ENCODE measurements around the gene GSK3A.

The GSK3A gene

DNA sequence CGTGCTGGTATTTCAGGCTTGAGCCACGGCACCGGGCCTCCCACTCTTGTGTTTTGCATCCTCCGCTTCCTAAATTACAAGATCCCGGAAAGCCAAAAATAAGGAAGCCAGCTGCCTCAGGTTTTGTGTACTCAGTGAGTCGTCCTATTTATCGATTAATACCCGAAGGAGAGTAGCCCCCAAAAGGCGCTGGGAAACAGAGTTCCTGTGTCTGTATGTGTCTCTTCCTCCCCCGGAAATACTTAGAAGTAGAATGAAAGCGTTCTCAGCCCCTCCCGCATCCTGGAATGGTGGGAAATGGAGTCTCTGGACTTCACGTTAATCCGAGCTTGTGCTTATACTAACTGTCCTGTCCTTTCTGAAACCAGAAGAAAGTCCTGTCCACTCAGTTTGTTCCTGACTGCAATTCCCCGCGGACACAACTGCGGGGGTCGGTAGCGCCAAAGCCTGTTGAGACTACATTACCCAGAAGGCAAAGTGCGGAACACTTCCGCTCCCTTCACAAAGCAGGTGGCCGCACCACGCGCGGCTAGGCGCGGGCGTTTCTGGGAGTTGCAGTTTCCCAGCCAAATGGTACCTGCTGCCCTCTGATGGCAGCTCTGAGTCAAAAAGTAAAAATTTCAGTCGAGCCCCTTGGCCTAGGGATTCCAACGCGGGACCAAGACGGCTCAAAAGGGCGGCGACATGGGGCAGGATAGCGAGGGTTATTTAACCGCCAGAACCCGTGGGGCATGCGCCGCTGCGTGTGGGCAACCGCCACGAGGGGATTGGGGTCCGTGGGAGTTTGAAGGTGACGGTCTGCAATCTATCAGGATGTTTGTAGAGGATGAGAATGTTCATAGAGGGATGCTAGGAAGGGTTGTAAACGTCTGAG is 2.2 kb upstream of the GSK3A start:
- peaks cover 11% of the 10 kb centered on the region for H3K36me3 Mint-ChIP-seq (ENCODE audit: low read depth)
- no peaks in the 10 kb centered on the region for H3K9me3 Mint-ChIP-seq
- H3K27me3 Mint-ChIP-seq (ENCODE audit: low read depth, poor library complexity): peaks cover 7% of the 10 kb centered on the region
- TF ChIP-seq, protein P1, sequence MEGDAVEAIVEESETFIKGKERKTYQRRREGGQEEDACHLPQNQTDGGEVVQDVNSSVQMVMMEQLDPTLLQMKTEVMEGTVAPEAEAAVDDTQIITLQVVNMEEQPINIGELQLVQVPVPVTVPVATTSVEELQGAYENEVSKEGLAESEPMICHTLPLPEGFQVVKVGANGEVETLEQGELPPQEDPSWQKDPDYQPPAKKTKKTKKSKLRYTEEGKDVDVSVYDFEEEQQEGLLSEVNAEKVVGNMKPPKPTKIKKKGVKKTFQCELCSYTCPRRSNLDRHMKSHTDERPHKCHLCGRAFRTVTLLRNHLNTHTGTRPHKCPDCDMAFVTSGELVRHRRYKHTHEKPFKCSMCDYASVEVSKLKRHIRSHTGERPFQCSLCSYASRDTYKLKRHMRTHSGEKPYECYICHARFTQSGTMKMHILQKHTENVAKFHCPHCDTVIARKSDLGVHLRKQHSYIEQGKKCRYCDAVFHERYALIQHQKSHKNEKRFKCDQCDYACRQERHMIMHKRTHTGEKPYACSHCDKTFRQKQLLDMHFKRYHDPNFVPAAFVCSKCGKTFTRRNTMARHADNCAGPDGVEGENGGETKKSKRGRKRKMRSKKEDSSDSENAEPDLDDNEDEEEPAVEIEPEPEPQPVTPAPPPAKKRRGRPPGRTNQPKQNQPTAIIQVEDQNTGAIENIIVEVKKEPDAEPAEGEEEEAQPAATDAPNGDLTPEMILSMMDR (IDR thresholded peaks at IDR 0.05): peak; percentile 44
- peak overlapping the region; percentile 89 for H3K4me3 Mint-ChIP-seq
- H3K4me1 Mint-ChIP-seq: peaks cover 59% of the 10 kb centered on the region
- peak overlapping the region; percentile 98 for H3K27ac Mint-ChIP-seq
- DNase-seq: peak; percentile 91

DNA sequence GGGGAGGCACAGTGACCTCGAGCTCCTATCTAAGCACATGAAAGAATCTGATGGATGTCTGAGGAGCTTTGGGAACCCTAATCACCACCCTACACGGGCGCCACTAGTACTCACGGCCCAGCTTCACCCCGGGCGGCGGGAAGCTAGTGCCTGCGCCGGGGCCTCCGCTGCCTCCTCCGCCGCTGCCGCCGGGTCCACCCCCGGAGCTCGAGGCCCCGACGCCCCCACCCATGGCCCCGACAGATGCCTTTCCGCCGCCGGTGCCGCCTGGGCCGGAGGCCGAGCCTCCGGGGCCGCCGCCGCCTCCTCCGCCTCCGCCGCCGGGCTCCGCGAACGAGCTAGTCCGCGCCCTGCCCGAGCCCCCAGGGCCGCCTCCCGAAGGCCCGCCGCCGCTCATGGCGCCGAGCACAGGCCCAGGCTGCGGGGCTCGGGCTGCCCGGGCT is 312 bp downstream of the GSK3A start:
- DNase-seq: no peak
- Mint-ChIP-seq H3K4me1 (peaks cover 58% of the 10 kb centered on the region), H3K36me3 (ENCODE audit: low read depth) (peaks cover 19% of the 10 kb centered on the region), H3K27me3 (ENCODE audit: low read depth, poor library complexity) (peaks cover 7% of the 10 kb centered on the region), H3K4me3 (peak overlapping the region; percentile 89), H3K9me3 (no peaks in the 10 kb centered on the region), H3K27ac (peak overlapping the region; percentile 95)
- TF ChIP-seq, protein P1 (IDR thresholded peaks at IDR 0.05): no peak

DNA sequence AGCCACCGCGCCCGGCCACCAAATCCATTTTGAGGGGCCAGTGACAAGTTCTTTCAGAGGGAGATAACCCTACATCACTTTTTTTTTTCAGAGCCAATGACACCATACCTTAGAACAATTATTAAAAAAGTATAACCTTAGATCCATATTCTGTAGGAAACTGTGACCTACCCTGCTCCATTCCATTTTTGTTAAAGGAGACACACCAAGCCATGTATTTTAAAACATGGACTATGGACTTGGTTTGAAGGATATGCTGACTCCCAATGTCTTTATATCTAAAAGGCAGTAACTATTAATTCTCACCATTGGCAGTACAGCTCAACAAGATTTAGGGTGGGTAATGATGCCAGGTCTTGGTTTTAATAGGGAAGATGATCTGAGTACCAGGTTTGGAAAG is 1.1 kb downstream of the GSK3A start:
- no peak for DNase-seq
- TF ChIP-seq, protein P1 (IDR thresholded peaks at IDR 0.05): no peak
- Mint-ChIP-seq H3K36me3 (ENCODE audit: low read depth) (peaks cover 27% of the 10 kb centered on the region), H3K4me3 (peak overlapping the region; percentile 89), H3K27me3 (ENCODE audit: low read depth, poor library complexity) (peaks cover 7% of the 10 kb centered on the region), H3K27ac (no peak overlapping the region), H3K4me1 (peaks cover 50% of the 10 kb centered on the region), H3K9me3 (no peaks in the 10 kb centered on the region)

DNA sequence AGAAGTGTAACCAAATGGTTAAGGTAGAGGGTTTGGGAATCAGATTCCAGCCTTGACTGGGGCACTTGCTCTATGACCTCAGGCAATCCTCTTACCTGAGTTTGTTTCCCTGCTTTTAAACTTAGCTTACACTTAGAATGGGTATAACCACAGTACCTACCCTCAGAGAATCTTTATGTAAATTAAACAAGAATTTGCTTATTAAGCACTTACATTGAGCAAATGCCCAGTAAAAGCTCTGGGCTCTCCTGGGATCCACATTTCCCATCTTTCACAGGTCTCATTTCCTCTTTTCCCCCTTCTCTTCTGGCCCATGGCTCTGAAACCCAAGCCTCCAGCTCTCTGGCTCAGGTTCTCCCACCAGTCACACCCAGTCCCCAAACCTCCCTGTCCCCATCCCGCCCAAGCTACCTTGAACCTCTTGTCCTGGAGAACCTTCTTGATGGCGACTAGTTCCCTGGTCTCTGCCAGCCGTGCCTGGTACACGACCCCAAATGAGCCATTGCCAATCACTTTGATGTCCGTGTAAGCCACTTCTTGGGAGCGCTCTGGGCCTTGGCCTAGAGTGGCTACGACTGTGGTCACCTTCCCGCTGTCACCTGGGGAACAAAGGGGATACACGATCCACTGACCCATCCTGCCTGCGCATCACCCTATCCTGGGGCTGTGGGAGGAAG is 2.7 kb downstream of the GSK3A start:
- H3K4me1 Mint-ChIP-seq: peaks cover 35% of the 10 kb centered on the region
- H3K36me3 Mint-ChIP-seq (ENCODE audit: low read depth): peaks cover 42% of the 10 kb centered on the region
- peaks cover 7% of the 10 kb centered on the region for H3K27me3 Mint-ChIP-seq (ENCODE audit: low read depth, poor library complexity)
- peak overlapping the region; percentile 36 for H3K4me3 Mint-ChIP-seq
- H3K9me3 Mint-ChIP-seq: no peaks in the 10 kb centered on the region
- H3K27ac Mint-ChIP-seq: peak overlapping the region; percentile 85
- no peak for DNase-seq
- TF ChIP-seq, protein P1 (IDR thresholded peaks at IDR 0.05): no peak

DNA sequence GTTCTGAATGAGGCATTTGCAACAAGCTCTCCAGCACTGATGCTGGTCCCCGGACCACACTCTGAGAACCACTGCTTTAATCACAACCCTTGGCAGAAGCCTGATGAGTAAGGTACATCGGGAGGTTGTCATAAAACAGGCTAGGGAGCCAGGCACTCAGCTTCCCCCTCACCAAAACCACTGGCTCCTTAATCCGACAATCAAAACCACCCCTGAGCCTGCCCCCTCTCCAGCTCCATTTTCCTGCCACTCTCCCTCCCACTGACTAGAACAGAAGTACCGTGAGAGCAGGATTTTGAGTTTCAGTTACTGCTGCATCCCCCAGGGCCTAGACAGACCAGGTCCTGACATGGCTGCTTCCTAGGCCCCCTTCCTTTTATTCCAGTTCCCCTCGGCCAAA is 7.2 kb downstream of the GSK3A start:
- Mint-ChIP-seq H3K36me3 (ENCODE audit: low read depth) (peaks cover 62% of the 10 kb centered on the region), H3K4me1 (peaks cover 11% of the 10 kb centered on the region), H3K9me3 (no peaks in the 10 kb centered on the region), H3K27me3 (ENCODE audit: low read depth, poor library complexity) (no peaks in the 10 kb centered on the region), H3K27ac (peak overlapping the region; percentile 94), H3K4me3 (no peak overlapping the region)
- DNase-seq: no peak
- TF ChIP-seq, protein P1 (IDR thresholded peaks at IDR 0.05): no peak
